Activated T-cell treated with anti-CD3 and anti-CD28 coated beads for 1 hour (primary cell): ENCODE measurements around the gene FHIP1A.

ENCODE experiments used
- DNase-seq: peaks from one replicate; pipeline ENCODE4 v3.0.0-alpha.2; 2020; ENCODE audit warnings: low read depth

FHIP1A gene

DNA sequence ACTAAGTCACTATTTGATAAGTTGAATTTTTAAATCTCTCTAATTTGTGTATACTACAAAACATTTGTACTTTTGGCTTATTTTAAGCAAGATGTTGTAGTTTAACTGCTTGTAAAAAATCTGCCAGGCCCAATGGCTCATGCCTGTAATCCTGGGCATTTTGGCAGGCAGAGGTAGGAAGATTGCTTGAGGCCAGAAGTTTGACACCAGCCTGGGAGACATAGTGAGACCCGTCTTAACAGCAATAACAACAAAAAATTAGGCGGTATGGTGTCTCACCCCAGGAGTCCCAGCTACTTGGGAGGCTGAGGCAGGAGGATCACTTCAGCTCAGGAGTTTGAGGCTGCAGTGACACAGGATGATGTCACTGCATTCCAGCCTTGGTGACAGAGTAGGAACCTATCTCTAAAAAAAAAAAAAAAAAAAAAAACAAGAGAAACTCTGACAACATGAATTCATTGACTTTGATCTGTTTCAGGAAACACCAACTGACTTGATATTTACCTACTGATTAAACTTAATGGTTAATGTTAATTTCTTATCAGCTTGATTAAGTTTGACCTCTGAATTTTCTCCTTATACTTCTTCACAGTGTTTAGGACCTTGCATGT is 8.9 kb downstream of the FHIP1A start:
- no peak for DNase-seq

DNA sequence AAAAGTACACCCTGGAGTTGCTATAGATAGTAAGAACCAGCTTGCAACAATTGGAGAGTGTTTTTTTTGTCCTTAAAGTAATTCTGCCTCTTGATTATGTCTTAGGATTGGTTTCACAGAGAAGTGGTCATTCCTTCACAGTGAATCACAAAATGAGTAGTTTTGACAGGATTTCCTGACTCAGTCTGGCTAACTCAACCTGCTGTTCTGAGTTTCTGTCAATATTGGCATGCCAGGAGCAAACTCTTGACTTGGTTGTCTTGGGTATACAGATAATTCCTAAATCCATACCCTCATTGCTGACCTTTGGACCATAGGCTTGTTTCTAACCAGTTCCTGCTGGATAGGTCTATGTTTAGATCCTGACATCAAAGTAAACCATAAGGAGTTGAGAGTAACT is 9.4 kb downstream of the FHIP1A start:
- DNase-seq = no peak

DNA sequence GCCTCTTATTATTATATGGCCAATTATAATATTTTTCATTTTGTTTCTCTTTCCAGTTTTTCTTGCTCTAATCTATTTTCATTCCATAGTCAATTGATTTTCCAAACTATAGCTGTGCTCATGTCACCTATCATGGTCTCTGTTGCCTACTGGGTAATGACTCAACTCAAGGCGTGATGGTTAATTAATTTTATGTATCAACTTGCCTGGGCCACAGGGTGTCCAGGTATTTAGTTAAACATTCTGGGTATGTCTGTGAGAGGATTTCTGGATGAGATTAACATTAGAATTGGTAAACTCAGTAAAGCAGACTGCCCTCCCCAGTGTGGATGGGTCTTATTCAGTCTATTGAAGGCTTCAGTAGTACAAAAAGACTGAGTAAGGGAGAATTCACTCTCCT is 9.9 kb downstream of the FHIP1A start:
- no peak for DNase-seq

DNA sequence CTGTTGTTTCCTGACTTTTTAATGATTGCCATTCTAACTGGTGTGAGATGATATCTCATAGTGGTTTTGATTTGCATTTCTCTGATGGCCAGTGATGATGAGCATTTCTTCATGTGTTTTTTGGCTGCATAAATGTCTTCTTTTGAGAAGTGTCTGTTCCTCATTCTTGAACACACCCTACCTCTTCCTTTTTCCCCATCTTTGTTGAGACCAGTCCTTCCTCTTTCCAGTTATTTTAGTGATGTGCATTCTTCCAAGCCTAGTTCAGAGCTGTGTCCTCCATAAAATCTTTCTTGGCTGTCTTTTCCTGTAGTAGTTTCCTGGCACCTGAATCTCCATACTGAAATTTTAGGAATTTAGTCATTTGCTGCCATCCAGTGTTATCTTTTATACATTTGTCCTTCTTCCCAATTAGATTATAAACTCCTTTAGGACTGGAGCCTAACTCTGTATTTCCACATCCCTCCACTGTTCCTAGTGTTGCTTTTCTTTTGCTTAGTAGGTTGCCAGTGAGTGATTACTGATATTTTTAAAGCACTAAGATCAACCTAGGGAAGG is 11.4 kb downstream of the FHIP1A start:
- DNase-seq = no peak

DNA sequence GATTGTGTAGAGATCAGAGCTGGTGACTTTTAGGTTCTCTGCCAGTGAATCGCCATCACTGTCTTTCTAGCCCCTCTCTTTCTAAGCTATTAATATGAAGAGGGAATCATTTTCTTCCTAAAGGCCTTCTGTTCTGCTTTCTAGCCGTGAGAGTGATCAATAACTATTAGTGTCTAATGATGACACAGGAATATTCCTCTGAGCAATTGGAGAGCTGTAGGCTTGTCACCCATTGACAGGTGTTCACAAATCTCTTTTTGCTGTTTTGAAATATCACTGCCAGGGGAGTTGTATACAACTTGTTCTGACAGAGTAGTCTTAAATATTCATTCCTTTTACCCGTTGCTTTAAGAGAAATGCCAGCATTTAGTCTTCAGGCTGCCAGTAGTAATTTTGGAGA is 13.9 kb downstream of the FHIP1A start:
- no peak for DNase-seq

DNA sequence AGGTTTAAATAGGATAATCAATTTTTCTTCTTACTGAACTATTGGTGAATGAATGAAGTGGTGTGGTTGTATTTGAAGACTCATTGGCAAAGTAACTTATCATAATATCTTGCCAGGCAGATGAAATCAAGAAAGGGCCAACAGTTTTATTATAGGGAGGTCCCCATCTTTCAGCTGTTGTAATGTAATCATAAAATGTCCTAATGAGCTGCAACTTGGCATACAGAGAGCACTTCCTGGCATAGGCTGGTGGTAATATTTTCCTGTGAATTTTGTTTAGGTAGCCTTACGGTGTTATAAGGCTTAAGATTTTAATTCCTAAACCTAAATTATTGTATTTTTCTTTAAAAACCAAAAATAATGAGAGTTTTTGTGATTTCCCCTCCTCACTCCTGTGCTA is 17.5 kb downstream of the FHIP1A start:
- DNase-seq = no peak

DNA sequence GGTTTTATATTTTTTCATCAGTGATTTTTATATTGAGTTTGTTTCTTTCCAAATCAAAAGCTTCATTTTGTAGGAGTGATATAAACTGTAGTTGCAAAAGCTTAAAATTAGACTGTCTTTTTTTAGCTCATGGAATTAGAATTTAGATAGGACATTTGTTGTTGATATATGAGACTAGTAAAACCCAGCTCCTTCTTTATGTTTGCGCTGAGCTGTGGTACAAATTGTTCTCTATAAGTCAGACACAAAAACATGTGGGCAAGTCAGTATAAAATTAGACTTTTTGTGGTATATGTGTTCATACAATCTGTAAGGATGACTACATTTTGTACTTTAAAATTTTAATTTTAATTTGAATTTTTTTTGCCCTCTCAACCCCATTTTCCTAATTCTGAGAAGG is 18.3 kb downstream of the FHIP1A start:
- no peak for DNase-seq

DNA sequence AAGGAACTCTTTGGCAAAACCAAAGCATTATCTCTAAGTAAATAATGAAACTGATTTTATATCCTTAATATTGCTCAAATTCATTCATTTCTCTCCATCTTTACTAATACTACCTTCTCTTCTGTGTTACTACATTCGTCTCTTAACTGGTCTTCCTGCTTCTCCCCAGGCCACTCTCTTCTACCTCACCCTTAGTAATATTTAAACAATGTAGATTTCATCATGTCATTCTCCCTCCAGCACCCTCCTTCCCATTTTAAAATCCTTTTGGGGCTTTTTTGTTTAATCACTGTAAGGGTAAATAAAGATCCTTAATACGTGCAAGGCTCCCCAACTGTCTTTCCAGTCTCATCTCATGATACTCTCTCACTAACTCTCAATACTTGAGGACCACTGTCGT is 19.4 kb downstream of the FHIP1A start:
- DNase-seq = no peak

DNA sequence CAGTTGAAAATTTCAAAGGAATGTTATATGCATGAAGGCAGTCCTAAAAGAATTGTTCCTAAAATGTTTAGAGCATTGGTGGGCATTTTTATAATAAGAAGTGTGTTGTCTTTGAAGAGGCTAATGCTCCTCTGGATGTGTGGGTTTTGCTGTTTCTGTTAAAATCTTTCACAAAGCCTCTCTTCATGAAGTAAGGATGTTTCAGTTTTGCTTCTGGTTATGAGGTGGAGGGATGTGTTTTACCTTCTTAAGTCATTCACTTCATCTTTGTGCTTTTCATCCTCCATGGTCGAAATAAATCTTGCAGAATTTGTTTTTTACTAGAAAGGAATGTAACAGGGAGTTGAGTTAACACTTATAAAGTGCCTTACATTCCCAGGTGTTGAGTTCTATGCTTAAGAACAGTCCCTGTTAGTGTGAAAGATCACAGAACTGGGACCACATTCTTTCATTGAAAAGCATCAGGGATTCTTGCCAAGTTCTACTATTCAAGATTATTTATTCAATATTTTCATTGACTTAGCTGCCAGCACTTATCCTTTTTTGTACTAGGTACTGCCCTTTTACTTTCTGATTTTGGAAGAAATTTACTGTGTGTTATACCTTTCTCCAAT is 21.1 kb downstream of the FHIP1A start:
- no peak for DNase-seq

DNA sequence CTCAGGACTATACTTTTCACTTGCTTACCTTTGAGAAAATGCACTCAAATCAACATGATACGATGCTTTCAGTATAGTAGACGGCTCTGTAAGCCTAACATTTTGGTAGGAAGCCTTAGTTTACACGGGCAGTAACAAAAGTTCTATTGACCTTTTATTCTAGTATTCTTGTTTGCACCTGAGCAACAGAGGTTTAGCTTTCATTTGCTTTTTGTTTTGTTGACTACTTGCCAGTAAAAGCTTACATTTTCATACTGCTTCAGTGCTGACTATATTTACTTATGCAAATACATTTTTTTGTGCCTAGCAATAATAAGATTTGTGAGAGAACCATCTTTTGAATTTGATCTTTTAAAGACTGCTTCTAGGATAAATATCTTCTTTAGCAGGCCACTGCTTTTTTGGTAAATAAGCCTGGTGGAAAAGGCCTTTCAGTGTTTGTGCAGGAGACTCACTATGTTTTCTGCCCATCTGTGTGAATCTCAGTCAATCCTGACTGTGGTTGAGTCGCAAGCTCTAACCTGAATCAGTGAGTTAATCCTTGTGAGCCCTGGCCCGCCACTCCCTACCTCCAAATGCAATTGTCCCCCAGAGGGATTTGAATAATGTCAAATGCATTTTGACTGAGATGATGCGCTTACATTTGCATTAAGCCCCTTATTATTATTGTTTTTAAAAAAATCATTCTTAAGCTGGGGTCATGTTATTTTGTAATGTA is 21.9 kb downstream of the FHIP1A start:
- no peak for DNase-seq

DNA sequence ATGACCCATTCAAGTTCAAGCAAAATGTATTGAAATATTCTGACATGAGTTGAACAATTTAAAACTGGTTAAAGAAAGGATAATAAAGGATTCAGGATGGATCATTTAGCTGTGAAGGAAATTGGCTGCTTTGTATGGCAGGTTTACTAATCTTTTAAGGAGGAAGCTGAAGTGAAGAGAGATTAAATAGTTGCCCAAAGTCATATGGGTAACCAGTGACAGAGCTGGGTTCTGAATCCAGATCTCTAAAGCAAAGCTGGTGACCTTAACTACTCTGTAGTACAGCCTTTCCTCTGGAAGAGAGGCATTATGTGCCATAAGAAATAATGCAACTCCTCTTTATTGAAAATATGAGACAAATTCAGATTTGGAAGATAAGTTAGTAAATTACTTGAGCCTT is 22.8 kb downstream of the FHIP1A start:
- DNase-seq = no peak

DNA sequence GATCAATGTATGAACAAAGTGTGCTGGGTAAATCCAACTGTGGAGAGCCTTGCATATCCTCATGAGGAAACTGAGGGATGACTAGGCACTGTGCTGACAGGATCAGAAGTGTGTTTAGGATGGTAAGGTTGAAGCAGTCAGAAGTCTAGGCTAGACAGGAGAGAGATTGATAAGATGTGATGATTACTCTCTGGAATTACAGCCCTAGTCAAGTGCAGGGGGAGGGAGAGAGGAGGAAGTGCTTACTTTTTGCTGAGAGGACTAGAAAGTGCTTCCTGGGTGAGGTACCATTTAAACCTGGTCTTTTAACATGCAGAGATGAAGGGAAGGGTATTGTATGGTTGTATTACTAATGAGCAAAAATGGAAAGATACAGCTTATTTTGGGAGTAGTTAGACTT is 23.7 kb downstream of the FHIP1A start:
- no peak for DNase-seq

DNA sequence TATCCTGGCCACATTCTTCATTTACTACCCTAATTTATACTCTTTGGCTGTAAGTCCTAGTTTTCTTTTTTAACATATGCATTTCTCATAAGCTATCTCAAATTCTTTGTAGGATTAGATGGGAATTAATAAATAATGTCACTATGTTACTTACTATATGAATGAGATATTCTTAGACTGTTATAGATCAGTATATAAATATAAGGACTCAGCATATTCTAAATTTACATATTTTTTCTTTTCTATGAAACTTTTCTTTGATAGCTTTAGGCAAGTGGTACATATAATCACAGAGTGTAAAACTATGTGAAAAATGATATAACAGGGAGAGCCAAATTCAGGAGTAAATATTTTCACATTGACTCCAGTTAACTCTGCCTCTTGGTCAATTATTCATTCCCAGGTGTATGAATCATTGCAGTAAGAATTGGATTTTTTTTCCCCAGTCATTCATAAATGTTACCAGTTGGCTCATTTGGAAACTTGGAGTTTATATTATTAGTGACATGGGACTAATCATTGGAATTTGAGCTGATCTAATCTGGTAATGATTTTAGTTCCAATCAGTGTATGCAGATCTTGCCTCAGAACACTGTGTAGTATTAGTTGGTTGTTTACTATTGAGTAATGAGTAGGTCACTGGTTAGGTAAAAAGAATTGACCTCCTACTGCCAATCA is 25.3 kb downstream of the FHIP1A start:
- no peak for DNase-seq

DNA sequence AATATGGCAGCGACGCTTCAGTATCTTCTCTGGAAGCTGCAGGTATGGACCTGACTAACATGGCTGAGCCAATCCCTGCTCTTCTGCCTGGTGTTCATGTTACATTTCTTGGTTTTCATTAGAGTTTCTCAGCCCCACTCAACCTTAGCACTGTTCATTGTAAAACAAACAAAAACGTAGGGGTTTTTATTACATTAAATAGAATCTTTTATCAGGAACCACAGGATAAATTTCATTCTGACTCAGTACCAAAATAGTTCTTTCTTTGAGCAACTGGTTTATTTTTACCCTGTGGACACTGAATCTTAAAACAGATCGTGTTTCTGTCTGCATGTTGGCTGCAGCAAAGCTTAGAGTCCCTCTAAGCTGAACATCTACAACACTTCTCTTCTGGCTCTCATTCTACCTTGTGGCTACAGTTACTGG is 27.1 kb downstream of the FHIP1A start:
- DNase-seq = no peak

DNA sequence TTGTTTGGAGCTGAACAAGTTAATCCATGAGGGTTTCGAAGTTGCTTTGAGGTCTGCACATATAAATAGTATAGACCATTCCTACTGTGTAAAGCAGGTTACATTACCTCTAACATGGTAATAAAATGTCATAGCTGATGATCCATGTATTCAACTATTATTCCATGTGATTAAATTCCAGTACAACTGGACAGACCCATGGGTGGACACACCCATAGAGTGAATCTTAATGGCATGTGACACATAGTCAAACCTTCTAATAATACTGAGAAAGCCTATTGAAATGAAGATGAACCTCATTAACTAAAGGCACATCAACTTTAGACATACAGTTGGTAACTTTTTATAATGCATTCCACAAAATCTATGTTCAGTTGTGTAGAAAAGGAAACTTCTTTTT is 28.5 kb downstream of the FHIP1A start:
- no peak for DNase-seq

DNA sequence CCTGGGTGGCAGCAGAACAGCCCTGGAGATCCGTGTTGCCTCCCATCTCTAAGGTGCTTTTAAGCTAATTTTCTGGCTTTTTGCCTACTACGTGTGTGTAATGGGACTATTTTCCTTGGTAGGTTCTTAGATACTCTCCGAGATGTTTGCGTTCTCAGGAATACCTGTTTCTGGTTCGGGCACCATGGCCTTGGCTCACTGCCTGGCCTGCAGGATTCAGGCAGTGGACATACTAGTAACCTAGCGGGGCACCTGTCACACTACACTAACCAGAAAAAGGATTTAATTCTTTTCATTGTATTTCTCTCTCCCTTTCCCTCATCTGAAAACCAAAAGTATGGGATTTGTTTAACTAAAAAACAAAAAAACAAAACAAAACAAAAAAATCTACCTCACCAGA is 29.2 kb downstream of the FHIP1A start:
- DNase-seq = no peak

DNA sequence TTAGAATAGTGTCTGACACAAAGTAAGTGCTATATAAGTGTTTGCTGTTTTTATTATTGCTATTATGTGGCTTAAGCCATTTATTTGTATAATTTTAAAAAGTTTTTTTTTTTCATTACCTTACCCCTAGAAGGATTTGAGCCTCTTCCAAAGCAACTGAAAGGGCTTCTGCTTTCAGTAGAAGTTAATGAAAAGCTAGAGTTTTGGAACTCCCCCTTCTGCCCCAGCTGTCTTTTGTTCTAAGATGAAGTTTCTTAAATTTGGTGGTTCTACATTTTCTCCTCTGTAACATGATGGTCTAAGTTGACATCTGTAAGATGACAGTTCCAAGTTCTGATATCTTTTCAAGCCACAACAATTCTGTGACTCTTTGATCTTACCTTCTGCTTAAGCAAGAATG is 30.3 kb downstream of the FHIP1A start:
- DNase-seq = no peak

DNA sequence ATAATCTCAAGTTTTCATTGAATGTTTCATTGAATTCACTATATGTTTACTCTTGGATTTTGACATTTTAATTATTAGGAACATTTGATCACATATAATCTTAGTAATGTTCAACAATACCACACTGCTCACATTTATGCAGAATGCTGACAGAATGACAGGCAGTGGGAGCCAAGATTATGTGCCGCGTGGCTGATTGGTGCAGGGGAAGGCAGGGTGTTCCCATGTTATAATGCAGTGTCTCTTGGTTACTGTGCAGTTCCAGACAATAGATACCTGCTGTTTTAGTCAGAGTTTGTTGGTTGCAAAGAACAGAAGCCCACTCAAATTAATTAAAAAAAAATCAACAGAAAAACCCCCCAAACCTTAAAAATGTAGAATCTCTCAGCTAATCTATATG is 33.0 kb downstream of the FHIP1A start:
- no peak for DNase-seq

DNA sequence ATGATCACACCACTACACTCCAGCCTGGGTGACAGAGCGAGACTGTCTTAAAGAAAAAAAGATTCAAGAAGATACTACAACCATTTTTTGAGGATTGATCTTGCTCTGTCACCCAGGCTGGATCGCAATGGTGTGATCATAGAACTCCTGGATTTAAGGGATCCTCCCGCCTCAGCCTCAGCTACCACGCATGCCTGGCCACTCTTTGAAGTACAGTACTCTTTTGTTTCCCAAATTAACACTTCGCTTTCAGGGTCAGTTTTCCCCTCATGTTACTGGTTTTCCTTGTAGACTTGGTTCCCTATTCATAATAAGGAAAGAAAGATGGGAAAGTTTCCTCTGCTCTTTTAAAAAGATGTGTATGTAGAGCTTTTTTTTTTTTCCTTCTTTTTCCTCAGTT is 34.3 kb downstream of the FHIP1A start:
- DNase-seq = no peak

DNA sequence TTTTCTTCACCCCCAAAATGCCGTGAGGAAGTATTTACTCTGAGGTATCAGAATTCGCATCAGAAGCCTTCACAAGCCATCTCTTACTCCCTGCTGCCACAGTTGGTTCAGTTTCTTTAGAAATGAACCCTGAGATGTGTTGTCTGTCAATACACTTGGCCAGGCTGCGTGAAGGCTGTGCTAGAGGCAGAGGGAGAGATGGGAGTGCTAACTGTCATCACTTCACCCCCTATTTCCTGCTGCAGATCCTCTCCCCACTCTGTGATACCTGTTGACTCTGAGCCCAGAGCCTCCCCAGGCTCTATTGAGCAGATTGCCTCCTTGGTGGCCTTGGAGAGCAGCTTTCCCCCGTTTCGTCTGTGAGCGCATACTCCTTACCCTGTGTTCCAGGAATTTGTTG is 34.8 kb downstream of the FHIP1A start:
- DNase-seq = no peak

DNA sequence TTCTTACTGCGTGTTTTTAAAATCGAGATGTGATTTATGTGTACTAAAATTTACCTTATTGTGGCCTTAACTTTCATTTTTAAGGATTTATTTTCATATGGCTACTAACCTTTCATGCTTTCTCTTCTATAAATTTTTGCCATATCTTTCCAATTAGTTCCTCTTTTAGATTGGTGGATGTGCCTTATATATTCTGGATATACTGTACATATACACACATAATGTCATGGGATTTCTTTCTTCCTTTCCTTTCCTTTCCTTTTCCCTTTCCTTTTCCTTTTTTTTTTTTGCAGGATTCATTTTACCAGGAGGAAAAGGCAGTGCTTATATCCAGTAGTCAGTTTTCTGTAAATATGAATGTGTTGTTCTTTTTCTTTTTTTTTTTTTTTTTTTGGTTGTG is 37.2 kb downstream of the FHIP1A start:
- DNase-seq = no peak

DNA sequence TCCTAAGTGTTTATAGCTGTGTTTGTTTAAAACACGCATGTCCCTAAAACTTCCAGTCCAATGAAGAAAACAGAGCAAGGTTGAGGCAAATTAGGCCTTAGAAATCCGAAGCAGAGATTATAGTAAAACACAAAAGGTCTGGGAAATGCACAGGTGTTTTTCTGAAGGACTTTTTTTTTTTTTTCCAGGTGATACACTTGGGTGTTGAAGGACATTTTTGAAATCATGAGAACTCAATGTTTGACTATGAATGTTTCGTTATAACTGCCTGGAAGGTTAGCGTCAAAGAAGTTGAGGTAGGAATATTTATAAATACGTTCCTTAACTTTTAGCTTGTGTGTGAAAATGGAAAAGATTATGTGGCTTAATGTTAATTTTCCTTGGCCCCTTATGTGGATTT is 45.5 kb downstream of the FHIP1A start:
- no peak for DNase-seq

DNA sequence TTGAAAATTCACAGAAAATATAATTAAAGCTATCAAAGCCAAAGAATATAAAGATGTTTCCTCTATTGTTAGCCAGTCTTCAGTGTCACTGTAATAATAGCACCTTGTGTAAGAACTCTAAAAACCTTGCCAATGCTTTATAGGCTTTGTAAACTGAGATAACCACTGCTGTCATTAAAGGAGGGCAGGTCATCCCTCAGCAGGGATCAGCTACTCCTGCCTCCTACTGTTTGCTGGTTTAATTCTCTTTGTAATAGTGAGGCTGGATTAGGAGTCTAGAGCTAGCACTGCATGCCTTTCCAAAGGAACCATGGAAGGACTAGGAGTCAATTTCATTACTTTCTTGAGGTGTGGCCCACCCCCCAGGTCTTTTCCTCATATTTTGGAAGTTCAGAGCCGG is 46.2 kb downstream of the FHIP1A start:
- DNase-seq = no peak
